Lower leg skin (tissue), 3 donors: Measurements from ENCODE around the gene STIL.
"Not testable (repeated sequence)": the region's sequence is repeated elsewhere in the genome, so short reads cannot be mapped to it uniquely, and the experiment has no call there.

Experiments used
- CTCF ChIP-seq, 3 donors: fragments of 450-650 bp; IDR thresholded peaks; one replicate each; pipeline ENCODE4 v1.5.1; 2016; ENCODE audit warnings: antibody characterized with exemption in 3 of 3, mild to moderate bottlenecking in 3 of 3, moderate library complexity in 2 of 3
- POLR2A ChIP-seq, 2 donors: fragments of 450-650 bp; IDR thresholded peaks; one replicate each; pipeline ENCODE4 v1.6.1; 2016 to 2017; ENCODE audit warnings: antibody characterized with exemption in 2 of 2, mild to moderate bottlenecking in 1 of 2, moderate library complexity in 1 of 2

- TF ChIP-seq POLR2A, CTCF (IDR thresholded peaks at IDR 0.05): not testable (repeated sequence)
Measured at GRCh38 chr1:47346979-47347378, 33.0 kb upstream of the STIL start.
